Smooth muscle cell (in vitro differentiated cells): ENCODE measurements around the gene FBRSL1. TPM values are rescaled to one million over a fixed set of nuclear protein-coding genes. Genes with fewer than 3 reads are reported as not detected.

Experiments
- DNase-seq: peaks from one replicate; lab custom pipeline; 2025; ENCODE audit not compliant: unreplicated experiment; lab: John Stamatoyannopoulos, UW
- H2AFZ ChIP-seq: fragments of 200-600 bp; sonication (generic); 2 replicates; pipeline ENCODE4 v1.6.0; 2016; ENCODE audit warnings: antibody characterized with exemption, low read depth, mild to moderate bottlenecking
- H3F3A ChIP-seq: fragments of 200-600 bp; sonication (generic); 2 replicates; pipeline ENCODE4 v1.6.0; 2017; ENCODE audit warnings: antibody characterized with exemption, low read depth
- H3K27ac ChIP-seq: fragments of 200-600 bp; sonication (generic); 2 replicates; pipeline ENCODE4 v1.5.1; 2016; ENCODE audit warnings: low read depth, mild to moderate bottlenecking
- H3K27me3 ChIP-seq: fragments of 200-600 bp; sonication (generic); 2 replicates; pipeline ENCODE4 v1.6.1; 2016; ENCODE audit warnings: low read depth, mild to moderate bottlenecking
- H3K36me3 ChIP-seq: fragments of 200-600 bp; sonication (generic); 2 replicates; pipeline ENCODE4 v1.5.1; 2016; ENCODE audit warnings: low read depth
- H3K4me1 ChIP-seq: fragments of 200-600 bp; sonication (generic); 2 replicates; pipeline ENCODE4 v1.5.1; 2016; ENCODE audit warnings: low read depth
- H3K4me2 ChIP-seq: fragments of 200-600 bp; sonication (generic); 2 replicates; pipeline ENCODE4 v1.6.0; 2016; ENCODE audit warnings: mild to moderate bottlenecking
- H3K4me3 ChIP-seq: fragments of 200-600 bp; sonication (generic); 2 replicates; pipeline ENCODE4 v1.5.1; 2016; ENCODE audit warnings: mild to moderate bottlenecking
- H3K79me2 ChIP-seq: fragments of 200-600 bp; sonication (generic); 2 replicates; pipeline ENCODE4 v1.6.0; 2016; ENCODE audit warnings: low read depth, mild to moderate bottlenecking
- H3K9ac ChIP-seq: fragments of 200-600 bp; sonication (generic); 2 replicates; pipeline ENCODE4 v1.6.0; 2016; ENCODE audit warnings: low read depth
- H3K9me3 ChIP-seq: fragments of 200-600 bp; sonication (generic); replicated peaks from 2 replicates; pipeline ENCODE4 v1.5.1; 2016; ENCODE audit warnings: low read depth
- H4K20me1 ChIP-seq: fragments of 200-600 bp; sonication (generic); 2 replicates; pipeline ENCODE4 v1.6.0; 2016; ENCODE audit warnings: low read depth
- WGBS: methylation state at CpG from one replicate; pipeline ENCODE4 v1.1.7; 2016; ENCODE audit warnings: low lambda C conversion rate; 5-methylcytosine and 5-hydroxymethylcytosine counted together
- polyA plus RNA-seq: library from polyadenylated mRNA; unstranded; fragments of >200 nt; fragmentation: Nextera tagmentation; extraction: Ambion mirVana; gene quantifications from 2 replicates; pipeline ENCODE4 v1.2.1, GENCODE V29; 2016
- total RNA-seq: library from RNA; depleted of rRNA; stranded (reverse); fragments of >200 nt; gene quantifications from 2 replicates; pipeline ENCODE4 v1.2.3, GENCODE V29; 2014
- TF ChIP-seq, protein P1 (sequence below): fragments of 200-600 bp; sonication (generic); IDR thresholded peaks from 2 replicates; pipeline ENCODE4 v1.5.1; 2017; ENCODE audit warnings: borderline replicate concordance, mild to moderate bottlenecking, antibody characterized with exemption; ENCODE audit not compliant: insufficient read depth, poor library complexity, severe bottlenecking

FBRSL1 gene
- total and polyA plus RNA-seq, 2 experiments from 2014 or later = 7.9 to 17.6 TPM

DNA sequence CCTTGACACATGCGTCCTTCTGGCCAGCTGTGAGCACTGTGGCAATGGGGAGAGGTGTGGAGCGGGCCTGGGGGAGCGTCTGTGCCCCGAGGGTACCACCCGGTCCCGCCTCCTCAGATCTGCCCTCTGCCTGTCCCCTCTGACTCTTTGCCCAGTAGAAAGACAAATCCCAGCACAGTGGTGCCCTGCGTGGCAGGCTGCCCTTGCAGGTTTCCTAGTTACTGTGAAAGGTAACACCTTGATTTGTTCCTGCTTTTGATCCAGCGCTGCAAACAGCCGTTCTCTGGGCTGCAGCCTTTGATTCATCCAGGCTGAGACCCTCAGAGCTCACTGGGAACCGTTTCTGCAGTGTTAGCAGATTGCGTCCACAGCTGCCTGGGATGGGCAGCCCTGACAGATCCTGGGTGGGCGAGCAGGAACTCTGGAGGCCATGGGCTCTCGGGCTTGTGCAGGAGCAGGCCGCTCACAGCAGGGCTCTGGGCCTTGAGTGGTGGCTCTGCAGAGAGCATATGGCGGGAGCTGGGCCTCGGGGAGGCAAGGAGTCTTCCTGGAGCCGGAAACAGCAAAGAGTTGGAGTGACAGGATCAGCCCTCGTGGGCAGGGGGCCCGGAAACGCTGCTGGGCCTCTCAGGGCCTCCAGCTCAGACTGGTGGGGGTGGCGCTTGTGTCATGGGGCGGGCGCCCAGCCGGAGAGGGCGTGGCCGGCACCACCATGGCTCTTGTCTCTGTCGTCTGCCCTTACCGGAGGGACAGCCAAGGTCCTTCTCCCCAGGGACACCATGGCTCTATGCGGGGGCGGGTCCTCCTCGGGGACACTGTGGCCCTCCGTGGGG lies 16.6 kb downstream of the FBRSL1 start:
- Histone ChIP-seq H3K9ac (no peak overlapping the region), H3K4me1 (peaks cover 2% of the 10 kb centered on the region), H3F3A (no peaks in the 10 kb centered on the region), H2AFZ (no peak overlapping the region), H3K27me3 (no peaks in the 10 kb centered on the region), H3K4me3 (no peak overlapping the region), H3K27ac (no peak overlapping the region), H3K36me3 (no peaks in the 10 kb centered on the region), H3K4me2 (peak overlapping the region; percentile 64), H3K9me3 (no peaks in the 10 kb centered on the region), H3K79me2 (peaks cover 37% of the 10 kb centered on the region), H4K20me1 (peaks cover 97% of the 10 kb centered on the region)
- WGBS = 66% methylated on average over 28 of the region's 32 CpGs
- TF ChIP-seq, protein P1, sequence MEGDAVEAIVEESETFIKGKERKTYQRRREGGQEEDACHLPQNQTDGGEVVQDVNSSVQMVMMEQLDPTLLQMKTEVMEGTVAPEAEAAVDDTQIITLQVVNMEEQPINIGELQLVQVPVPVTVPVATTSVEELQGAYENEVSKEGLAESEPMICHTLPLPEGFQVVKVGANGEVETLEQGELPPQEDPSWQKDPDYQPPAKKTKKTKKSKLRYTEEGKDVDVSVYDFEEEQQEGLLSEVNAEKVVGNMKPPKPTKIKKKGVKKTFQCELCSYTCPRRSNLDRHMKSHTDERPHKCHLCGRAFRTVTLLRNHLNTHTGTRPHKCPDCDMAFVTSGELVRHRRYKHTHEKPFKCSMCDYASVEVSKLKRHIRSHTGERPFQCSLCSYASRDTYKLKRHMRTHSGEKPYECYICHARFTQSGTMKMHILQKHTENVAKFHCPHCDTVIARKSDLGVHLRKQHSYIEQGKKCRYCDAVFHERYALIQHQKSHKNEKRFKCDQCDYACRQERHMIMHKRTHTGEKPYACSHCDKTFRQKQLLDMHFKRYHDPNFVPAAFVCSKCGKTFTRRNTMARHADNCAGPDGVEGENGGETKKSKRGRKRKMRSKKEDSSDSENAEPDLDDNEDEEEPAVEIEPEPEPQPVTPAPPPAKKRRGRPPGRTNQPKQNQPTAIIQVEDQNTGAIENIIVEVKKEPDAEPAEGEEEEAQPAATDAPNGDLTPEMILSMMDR = no peak
- DNase-seq = no peak

GRCh38 chr12:132507161-132507538 lies 17.2 kb downstream of the FBRSL1 start:
- Histone ChIP-seq H3K4me1 (no peaks in the 10 kb centered on the region), H3K9ac (no peak overlapping the region), H3K27me3 (no peaks in the 10 kb centered on the region), H3F3A (no peaks in the 10 kb centered on the region), H3K9me3 (no peaks in the 10 kb centered on the region), H4K20me1 (peaks cover 96% of the 10 kb centered on the region), H3K36me3 (no peaks in the 10 kb centered on the region), H3K79me2 (peaks cover 31% of the 10 kb centered on the region), H2AFZ (no peak overlapping the region), H3K27ac (no peak overlapping the region), H3K4me3 (no peak overlapping the region), H3K4me2 (peak overlapping the region; percentile 64)
- TF ChIP-seq, protein P1 = no peak
- 95% methylated on average over 12 of the region's 15 CpGs for WGBS
- DNase-seq = no peak

DNA sequence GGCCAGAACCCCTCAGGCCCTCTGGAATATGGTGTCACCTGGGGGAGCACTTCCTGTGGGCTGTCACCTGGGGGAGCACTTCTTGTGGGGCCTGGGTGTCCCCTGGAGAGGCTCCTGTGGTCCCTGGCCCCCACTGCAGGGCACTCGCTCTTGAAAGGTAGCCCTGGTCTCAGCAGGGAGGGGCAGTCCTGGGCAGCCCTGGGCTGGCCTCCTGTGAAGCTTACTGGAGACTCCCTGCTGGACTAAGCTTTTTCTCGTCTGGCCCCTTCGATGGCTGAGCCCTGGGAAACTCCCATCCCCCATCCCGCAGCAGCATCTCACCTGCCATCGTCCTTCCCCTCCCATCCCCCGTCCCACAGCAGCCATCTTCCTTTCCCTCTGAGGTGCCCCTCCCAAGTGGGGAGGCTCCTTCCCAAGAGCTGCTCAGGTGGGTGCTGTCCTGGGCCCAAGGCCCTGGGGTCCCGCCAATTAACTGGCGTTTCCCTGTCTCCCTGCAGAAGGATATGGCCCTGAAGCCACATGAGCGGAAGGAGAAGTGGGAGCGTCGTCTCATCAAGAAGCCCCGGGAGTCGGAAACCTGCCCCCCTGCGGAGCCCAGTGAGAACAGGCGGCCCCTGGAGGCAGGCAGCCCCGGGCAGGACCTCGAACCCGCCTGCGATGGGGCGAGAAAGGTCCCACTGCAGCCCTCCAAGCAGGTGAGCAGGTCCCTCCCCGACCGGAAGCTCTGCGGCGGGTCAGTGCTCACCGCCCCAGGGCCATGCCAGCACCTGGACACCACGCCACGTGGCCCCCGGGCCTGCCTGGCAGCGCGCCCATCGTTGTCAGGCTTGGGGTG lies 17.9 kb downstream of the FBRSL1 start:
- Histone ChIP-seq H3K9me3 (no peaks in the 10 kb centered on the region), H3K4me2 (no peak overlapping the region), H3K4me3 (no peak overlapping the region), H3K79me2 (peaks cover 26% of the 10 kb centered on the region), H3K9ac (no peak overlapping the region), H2AFZ (no peak overlapping the region), H3K27me3 (no peaks in the 10 kb centered on the region), H3K4me1 (no peaks in the 10 kb centered on the region), H3K36me3 (no peaks in the 10 kb centered on the region), H4K20me1 (peaks cover 97% of the 10 kb centered on the region), H3F3A (no peaks in the 10 kb centered on the region), H3K27ac (no peak overlapping the region)
- TF ChIP-seq, protein P1 = peak; percentile 3
- DNase-seq = no peak
- WGBS = 93% methylated on average over 31 of the region's 31 CpGs
